NCI-H1436 (cell line): ENCODE measurements around the gene OOSP2.

Experiments used
- DNase-seq: peaks from one replicate; lab custom pipeline; 2025; lab: John Stamatoyannopoulos, UW

The OOSP2 gene

DNA sequence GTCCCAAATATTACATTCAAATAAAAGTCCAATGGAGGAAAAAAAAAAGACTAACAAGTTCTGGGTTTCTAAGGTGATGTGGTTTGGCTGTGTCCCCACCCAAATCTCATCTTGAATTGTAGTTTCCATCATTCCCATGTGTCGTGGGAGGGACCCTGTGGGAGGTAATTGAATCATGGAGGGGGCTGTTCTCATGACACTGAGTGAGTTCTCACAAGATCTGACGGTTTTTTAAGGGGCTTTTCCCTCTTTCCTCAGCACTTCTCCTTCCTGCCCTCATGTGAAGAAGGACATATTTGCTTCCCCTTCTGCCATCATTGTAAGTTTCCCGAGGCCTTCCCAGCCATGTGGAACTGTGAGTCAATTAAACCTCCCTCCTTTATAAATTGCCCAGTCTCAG is 40.3 kb downstream of the OOSP2 start:
- no peak for DNase-seq

DNA sequence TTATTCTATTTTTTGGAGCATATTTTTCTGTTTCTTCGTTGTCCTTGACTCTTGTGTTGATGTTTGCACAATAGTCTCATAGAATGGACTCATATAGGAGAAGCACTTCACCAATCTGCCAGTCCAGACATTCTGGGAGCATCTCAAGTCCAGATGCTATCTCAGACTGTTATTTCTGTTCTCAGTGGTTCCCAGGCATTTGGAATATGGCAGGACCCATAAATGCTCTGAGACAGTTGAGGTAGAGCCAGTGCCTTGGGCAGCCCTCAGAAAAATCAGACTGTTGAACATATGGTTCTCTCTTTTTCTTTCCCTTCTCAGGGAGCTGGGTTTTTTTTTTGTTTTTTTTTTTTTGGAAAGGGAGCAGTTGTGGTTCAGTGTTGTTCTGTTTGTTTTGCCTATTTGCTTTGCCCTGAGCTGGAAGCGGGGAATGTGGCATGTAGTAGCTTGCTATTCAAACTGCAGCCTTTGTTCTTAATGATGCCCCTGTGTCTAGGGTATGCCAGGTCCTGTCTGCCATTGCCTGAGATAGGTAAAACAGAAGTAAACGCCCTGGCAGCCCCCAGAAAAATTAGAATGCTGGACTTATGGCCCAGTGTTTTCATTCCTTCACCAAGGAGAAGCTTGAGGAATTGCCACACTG is 44.5 kb downstream of the OOSP2 start:
- DNase-seq: no peak

DNA sequence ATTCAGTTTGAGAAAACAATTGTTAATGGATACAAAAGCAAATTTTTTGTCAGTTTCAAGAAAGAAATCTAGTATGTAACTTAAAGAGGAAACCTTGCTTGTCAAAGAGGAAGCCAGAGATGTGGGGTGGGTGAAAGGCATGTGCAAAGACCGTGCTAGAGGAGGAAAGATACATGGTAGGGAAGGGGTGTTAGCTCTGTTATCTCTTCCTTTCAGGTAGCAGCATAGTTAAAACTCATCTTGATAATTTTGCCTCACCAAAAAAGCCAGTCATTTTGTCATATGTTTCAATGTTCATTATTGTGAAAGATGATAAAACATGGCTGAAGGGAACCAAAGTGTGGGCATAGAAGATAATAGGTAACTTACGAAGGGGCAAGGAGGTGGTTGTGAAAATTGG is 45.7 kb downstream of the OOSP2 start:
- no peak for DNase-seq

DNA sequence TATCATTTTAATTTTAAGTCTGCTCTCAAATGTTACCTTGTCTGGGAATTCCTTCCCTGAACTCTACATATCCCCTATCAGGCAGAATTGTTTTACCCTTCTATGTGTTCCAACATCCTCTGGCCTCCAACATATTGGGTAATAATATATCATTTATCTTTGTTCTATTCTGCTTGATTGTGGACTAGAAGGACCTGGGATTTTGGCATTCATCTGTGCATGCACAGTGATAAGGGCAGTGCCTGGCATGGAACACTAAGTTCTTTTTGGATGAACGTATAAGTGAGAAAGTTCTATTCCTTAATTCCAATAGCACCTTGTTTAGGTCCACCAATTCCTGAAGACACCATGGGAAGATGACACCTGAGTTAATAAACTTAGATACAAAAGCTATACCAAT is 47.0 kb downstream of the OOSP2 start:
- no peak for DNase-seq

DNA sequence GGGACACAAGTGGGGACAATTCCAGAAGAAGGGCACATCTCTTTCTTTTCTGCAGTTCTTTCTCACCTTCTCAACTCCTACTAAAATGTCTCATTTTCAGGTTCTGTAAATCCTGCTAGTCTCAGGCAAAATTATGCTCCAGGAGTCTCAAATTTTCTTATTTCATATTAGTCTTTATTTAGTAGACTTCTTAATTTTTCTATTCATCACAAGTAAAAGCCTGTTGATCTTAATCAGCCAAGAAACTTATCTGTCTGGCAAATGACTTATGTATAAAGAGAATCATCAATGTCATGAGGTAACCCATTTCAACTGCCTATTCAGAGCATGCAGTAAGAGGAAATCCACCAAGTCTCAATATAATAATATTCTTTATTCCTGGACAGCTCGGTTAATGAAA is 48.2 kb downstream of the OOSP2 start, which contains the start of gene MS4A2:
TSS of gene MS4A2 (plus strand) at position 301 of the 400 bp plus-strand sequence. CDS start 102 bp downstream, outside the sequence.
- DNase-seq: no peak

DNA sequence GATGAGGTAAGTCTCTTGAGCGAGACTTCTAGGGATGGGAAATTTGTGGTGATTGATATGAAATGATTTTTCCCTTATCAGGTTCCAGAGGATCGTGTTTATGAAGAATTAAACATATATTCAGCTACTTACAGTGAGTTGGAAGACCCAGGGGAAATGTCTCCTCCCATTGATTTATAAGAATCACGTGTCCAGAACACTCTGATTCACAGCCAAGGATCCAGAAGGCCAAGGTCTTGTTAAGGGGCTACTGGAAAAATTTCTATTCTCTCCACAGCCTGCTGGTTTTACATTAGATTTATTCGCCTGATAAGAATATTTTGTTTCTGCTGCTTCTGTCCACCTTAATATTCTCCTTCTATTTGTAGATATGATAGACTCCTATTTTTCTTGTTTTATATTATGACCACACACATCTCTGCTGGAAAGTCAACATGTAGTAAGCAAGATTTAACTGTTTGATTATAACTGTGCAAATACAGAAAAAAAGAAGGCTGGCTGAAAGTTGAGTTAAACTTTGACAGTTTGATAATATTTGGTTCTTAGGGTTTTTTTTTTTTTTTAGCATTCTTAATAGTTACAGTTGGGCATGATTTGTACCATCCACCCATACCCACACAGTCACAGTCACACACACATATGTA is 55.4 kb downstream of the OOSP2 start:
- no peak for DNase-seq

DNA sequence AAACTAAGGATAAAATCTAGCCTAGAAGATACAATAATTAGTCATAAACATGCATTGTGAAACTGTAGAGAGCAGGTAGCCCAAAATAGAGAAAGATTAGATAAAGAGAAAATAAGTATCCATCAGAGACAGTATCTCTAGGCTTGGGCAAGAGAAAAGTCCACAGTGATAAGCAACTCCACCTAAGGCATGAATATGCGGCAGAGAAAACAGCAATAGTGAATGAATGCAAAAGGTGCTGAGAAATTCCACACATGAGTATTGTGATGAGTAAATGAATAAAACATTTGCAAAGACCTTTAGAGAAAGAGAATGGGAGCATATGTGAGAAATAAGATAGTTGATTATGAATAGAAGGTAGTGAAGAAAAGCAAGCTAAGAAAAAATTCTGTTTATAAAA is 57.0 kb downstream of the OOSP2 start:
- DNase-seq: no peak
